GM04503 (cell line): ENCODE data around the gene L1TD1.
"Not testable (repeated sequence)": the region's sequence is repeated elsewhere in the genome, so short reads cannot be mapped to it uniquely, and the experiment has no call there.

Source experiments
- DNase-seq: peaks from one replicate; pipeline ENCODE4 v3.0.0-alpha.2; 2012; ENCODE audit warnings: low read depth

The L1TD1 gene

GRCh38 chr1:62198069-62198780 lies 3.6 kb downstream of the L1TD1 start:
- no peak for DNase-seq

DNA sequence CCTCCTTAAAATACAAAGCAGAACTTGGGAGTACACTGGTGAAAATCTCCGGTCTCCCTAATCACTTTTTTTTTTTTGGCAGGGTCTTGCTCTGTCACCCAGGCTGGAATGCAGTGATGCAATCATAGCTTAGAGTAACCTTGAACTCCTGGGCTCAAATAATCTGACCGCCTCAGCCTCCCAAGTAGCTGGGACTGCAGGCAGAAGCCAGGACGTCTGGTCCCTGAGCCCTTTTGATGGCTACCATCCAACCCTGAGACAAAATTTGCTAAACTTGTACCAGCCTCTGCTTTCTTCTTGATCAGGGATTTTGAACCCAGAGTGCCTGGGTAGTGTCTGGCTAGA lies 4.1 kb downstream of the L1TD1 start:
- no peak for DNase-seq

DNA sequence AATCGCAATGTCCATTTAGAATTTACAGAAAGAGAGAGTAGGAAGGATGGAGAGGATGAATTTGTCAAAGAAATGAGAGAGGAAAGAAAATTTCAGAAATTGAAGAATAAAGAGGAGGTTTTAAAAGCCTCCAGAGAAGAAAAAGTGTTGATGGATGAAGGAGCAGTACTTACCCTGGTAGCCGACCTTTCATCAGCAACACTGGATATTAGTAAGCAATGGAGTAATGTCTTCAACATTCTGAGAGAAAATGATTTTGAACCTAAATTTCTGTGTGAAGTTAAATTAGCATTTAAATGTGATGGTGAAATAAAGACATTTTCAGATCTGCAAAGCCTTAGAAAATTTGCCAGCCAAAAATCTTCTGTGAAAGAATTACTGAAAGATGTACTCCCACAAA lies 12.5 kb downstream of the L1TD1 start:
- DNase-seq = no peak

GRCh38 chr1:62208087-62208486 lies 13.4 kb downstream of the L1TD1 start:
- DNase-seq = no peak

DNA sequence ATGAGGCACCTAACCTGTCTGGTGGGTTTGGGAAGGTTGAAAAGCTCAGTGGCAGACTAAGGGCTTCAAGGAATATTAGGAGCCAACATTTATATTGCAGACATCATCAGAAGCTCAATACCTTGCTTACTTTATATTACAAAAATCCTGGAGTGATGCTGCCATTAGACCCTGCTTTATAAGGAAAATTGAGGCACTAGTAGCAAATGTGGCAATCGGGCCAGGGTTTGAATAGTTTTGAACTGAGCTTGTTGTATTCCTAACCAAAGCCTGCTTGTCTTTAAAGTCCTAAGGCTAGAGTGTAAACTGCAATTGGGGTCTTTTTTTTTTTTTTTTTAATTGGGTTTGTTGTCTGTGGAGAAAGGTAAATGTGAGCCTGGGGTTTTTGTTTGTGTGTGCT lies 14.3 kb downstream of the L1TD1 start:
- DNase-seq = no peak

- no peak for DNase-seq
Measured at GRCh38 chr1:62209931-62210595, 15.4 kb downstream of the L1TD1 start.

DNA sequence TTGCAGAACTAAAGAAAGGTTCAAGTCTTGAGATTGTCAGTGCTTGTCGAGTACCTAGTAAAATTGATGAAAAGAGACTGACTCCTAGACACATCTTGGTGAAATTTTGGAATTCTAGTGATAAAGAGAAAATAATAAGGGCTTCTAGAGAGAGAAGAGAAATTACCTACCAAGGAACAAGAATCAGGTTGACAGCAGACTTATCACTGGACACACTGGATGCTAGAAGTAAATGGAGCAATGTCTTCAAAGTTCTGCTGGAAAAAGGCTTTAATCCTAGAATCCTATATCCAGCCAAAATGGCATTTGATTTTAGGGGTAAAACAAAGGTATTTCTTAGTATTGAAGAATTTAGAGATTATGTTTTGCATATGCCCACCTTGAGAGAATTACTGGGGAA lies 16.3 kb downstream of the L1TD1 start:
- no peak for DNase-seq

- DNase-seq = no peak
Measured at GRCh38 chr1:62212411-62212810, 17.8 kb downstream of the L1TD1 start.

DNA sequence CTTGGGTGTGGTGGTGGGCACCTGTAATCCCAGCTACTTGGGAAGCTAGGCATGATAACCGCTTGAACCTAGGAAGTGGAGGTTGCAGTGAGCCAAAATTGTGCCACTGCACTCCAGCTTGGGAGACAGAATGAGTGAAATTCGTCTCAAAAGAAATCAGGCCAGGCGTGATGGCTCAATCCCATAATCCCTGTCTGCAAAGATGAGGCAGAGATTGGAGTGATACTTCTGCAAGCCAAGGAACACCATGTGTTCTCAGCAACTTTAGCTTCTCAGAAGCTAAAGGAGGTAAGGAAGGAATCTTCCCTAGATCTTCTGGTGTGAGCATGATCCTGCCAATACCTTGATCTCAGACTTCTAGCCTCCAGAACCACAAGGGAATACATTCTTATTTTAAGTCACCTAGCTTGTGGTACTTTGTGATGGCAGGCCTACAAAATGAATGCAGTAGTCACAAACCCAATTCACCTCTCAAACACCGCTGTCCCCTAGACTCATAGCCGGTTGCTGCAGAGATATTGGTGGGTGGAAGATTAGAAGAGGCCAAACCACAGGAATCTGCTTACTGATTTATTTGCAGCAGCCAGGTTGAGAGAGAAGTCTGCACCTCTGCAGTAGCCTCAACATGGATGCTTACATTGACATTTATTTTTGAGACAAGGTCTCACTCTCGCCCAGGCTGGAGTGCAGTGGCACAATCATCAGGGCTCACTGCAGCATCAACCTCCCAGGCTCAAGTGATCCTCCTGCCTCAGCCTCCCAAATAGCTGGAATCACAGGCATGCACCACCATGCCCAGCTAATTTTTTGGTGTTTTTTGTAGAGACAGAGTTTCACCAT lies 18.6 kb downstream of the L1TD1 start:
- no peak for DNase-seq

GRCh38 chr1:62218604-62219003 lies 24.0 kb downstream of the L1TD1 start:
- DNase-seq = no peak

GRCh38 chr1:62220456-62220855 lies 25.8 kb downstream of the L1TD1 start:
- not testable (repeated sequence) for DNase-seq

- no peak for DNase-seq
Measured at GRCh38 chr1:62221171-62221570, 26.5 kb downstream of the L1TD1 start.

- no peak for DNase-seq
Measured at GRCh38 chr1:62222321-62222720, 27.7 kb downstream of the L1TD1 start.

DNA sequence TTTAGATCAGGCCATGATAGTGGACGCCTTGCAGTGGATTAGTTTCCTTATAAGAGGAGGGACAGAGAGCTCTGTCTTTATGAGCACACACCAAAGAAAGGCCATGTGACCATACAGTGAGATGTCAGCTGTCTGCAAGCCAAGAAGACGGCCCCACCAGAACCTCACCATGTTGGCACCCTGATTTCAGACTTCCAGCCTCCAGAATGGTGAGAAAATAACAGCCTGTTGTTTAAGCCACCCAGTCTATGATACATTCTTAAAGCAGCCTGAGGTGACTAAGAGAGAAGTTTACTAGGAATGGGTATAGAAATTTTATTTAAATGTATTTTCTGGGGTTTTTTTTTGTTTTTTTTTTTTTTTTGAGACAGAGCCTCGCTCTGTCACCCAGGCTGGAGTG lies 29.5 kb downstream of the L1TD1 start:
- no peak for DNase-seq

DNA sequence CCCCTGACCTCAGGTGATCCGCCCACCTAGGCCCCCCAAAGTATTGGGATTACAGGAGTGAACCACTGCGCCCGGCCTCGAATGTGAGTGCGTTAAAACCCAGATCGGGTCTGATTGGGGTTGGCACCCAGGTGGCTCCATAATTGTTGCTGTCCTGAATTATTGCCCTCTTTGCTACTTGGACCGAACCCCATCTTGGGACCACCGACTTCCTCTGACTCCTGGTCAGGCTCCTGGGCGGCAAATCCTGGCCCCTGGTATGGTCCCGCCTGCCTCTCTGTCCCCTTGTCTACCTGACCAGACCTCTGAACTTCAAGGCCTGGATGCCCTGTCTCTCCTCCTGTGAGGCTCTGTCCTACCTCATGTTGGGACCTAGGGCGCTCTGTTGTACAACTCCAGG lies 32.8 kb downstream of the L1TD1 start:
- DNase-seq = no peak

DNA sequence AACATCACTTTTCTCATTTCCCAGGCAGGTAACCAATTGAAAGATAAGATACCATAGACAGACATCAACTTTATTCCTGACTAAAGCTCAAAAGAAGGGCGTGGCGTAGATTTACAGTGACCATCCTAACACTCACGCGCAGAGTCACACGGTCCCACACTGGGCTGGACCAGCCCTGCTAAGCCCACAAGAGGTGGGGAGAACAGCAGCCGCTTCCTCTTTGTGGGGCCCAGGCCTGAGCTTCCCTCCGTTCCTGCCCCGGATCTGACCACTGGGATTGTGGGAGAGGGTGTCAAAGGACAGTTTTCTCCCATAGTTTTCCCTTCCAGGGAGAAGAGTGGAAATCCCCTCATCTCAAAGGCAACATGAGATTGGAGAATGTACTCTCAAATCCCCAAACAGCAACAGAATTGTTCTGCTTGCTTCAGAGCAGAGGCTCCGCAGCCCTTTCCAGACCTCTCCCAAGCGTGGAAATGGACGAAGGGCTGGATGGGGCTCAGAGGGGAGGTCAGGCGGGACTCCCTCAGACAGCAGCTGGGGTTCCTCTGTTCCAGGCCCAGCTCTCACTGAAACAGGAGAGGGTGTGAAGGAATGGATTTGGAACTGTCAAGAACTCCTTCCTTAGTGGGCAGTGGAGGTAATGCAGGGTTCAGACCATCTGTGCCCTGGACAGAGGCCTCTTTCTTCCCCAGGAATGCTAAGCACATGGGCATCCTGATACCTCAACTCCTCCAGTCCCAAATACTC lies 33.7 kb downstream of the L1TD1 start:
- no peak for DNase-seq

DNA sequence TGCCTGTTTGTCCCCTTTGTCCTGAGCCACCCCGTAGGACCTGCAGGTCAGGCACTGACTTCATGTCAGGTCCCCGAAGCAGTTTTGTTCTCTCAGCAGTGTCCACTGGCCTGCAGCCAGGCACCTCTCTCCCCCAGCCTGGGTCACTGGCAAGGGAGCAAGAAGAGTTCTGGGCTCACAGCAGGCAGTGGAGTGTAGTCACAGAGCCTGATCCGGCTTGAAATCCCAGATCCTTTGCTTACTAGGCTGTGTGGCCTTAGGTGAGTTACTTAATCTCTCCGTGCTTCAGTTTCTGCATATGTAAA lies 34.2 kb downstream of the L1TD1 start:
- DNase-seq = no peak

- DNase-seq = no peak
Measured at GRCh38 chr1:62229468-62229867, 34.8 kb downstream of the L1TD1 start.

GRCh38 chr1:62229932-62230331 lies 35.3 kb downstream of the L1TD1 start:
- DNase-seq = no peak

GRCh38 chr1:62230718-62231117 lies 36.1 kb downstream of the L1TD1 start:
- DNase-seq = peak; percentile 59

DNA sequence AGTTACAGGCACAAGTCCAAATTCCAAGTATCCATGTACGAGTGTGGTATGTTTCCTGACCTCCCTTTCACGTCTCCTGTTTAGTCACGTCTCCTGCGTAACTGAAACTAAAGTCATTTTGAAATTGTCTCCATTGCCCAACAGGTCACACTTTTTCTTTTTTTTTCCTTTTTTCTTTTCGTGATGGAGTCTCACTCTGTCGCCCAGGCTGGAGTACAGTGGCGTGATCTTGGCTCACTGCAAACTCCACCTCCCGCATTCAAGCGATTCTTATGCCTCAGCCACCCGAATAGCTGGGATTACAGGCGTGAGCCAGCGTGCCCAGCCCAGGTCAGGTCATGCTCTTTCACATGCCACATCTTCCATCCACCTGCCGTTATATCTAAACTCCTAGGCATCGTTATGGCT lies 38.2 kb downstream of the L1TD1 start:
- no peak for DNase-seq

GRCh38 chr1:62233926-62234450 lies 39.3 kb downstream of the L1TD1 start:
- no peak for DNase-seq
